K562 (cell line): ENCODE data around the gene ACTN2. TPM values are rescaled to one million over a fixed set of nuclear protein-coding genes. Genes with fewer than 3 reads are reported as not detected.
A peak's percentile ranks its signal among the peaks of the same experiment; 100 is the strongest.

Experiments
- ATAC-seq: fragments of 200-7000 bp; cut with Tn5 transposase; 3 replicates; pipeline ENCODE4 v1.9.1; 2020; ENCODE audit warnings: moderate library complexity
- BruUV-seq: library from RNA; stranded (reverse); fragments of 400-500 nt; replicated peaks from 2 replicates; lab custom pipeline; 2021; lab: Mats Ljungman, UMichigan
- CTCF ChIA-PET: fragments of 300-600 bp; formaldehyde crosslinking; extraction: SDS; loops from one replicate; lab custom pipeline; 2021; ENCODE audit warnings: low intra/inter-chr PET ratio; lab: Yijun Ruan, JAX
- POLR2A ChIA-PET: fragments of 300-600, 350-650 bp; sonication (Branson Sonifier 250); formaldehyde crosslinking; extraction: SDS; loops from one replicate; lab custom pipeline; 2021; ENCODE audit warnings: antibody characterized with exemption, inconsistent platforms; lab: Yijun Ruan, JAX
- DNase-seq, 4 experiments: peaks; one replicate each; pipeline versions ENCODE4 v3.0.0 to v3.0.0-alpha.2; 2011 to 2018; ENCODE audit warnings: low spot score in 3 of 4, mixed read lengths in 3 of 4; ENCODE audit errors: extremely low read depth in 1 of 4
- FAIRE-seq: peaks from 2 replicates; lab custom pipeline; 2011; peaks lifted over from hg19 to GRCh38; lab: Jason Lieb, UNC
- H2AFZ ChIP-seq: 2 replicates; pipeline ENCODE4 v1.6.0; 2011; ENCODE audit warnings: low read depth, low read length, control low read depth, inconsistent platforms
- H3K27ac ChIP-seq: fragments of 200-600 bp; 3 replicates; pipeline ENCODE4 v1.8.0; 2011; ENCODE audit warnings: low read depth, mild to moderate bottlenecking, control low read depth, inconsistent platforms, low read length, moderate library complexity, mixed read lengths; ENCODE audit errors: extremely low read depth
- H3K27me3 ChIP-seq, 2 experiments: fragments of 300-600 bp in 1 of 2; 2 replicates in 1 of 2; 3 replicates in 1 of 2; pipeline versions ENCODE4 v1.6.0 to v1.8.0; 2011; ENCODE audit warnings: inconsistent platforms in 2 of 2, low read length in 2 of 2, mild to moderate bottlenecking in 1 of 2, mixed read lengths in 1 of 2, moderate library complexity in 1 of 2; ENCODE audit not compliant: control insufficient read depth in 2 of 2, insufficient read depth in 2 of 2
- H3K36me3 ChIP-seq: fragments of 300-600 bp; 3 replicates; pipeline ENCODE4 v1.8.0; 2011; ENCODE audit warnings: mild to moderate bottlenecking, low read length, inconsistent platforms; ENCODE audit not compliant: control insufficient read depth, insufficient read depth
- H3K4me1 ChIP-seq, 2 experiments: fragments of 200-600 bp in 1 of 2; replicated peaks in 1 of 2; 2 replicates in 1 of 2; 3 replicates in 1 of 2; pipeline versions ENCODE4 v1.5.1 to v1.8.0; 2011; ENCODE audit warnings: inconsistent platforms in 2 of 2, low read length in 2 of 2, mild to moderate bottlenecking in 1 of 2, mixed read lengths in 1 of 2, moderate library complexity in 1 of 2; ENCODE audit not compliant: control insufficient read depth in 2 of 2, insufficient read depth in 2 of 2
- H3K4me2 ChIP-seq: 2 replicates; pipeline ENCODE4 v1.6.1; 2011; ENCODE audit warnings: low read length, control low read depth, inconsistent platforms, mixed read lengths; ENCODE audit not compliant: insufficient read depth
- H3K4me3 ChIP-seq: fragments of 200-600 bp; sonication (generic), shearing (Covaris generic); 2 replicates; pipeline ENCODE4 v1.5.1; 2016; ENCODE audit warnings: control low read depth, inconsistent platforms
- H3K79me2 ChIP-seq: fragments of 200-600 bp; 3 replicates; pipeline ENCODE4 v1.8.0; 2011; ENCODE audit warnings: low read length, inconsistent platforms; ENCODE audit not compliant: control insufficient read depth, insufficient read depth
- H3K9ac ChIP-seq, 2 experiments: 2 replicates each; pipeline versions ENCODE4 v1.6.0 to v1.6.1; 2011; ENCODE audit warnings: low read depth in 2 of 2, low read length in 2 of 2, control low read depth in 1 of 2, inconsistent platforms in 1 of 2, mild to moderate bottlenecking in 1 of 2, mixed read lengths in 1 of 2; ENCODE audit not compliant: insufficient read depth in 1 of 2
- H3K9me1 ChIP-seq: one replicate; pipeline ENCODE4 v1.6.0; 2011; ENCODE audit warnings: inconsistent platforms, mild to moderate bottlenecking, low read length, moderate library complexity; ENCODE audit not compliant: control insufficient read depth, insufficient read depth
- H3K9me3 ChIP-seq: replicated peaks from 2 replicates; pipeline ENCODE4 v1.5.1; 2011; ENCODE audit warnings: low read depth, low read length, inconsistent platforms; ENCODE audit not compliant: control insufficient read depth, insufficient read depth
- H4K20me1 ChIP-seq: replicated peaks from 2 replicates; pipeline ENCODE4 v1.6.1; 2011; ENCODE audit warnings: low read length, inconsistent platforms, mixed read lengths; ENCODE audit not compliant: control insufficient read depth, insufficient read depth
- CAMTA2 ChIP-seq: fragments of 250-450 bp; sonication (Bioruptor Pico); conservative IDR thresholded peaks from 2 replicates; pipeline ENCODE4 v1.5.1; 2022
- ETV6 ChIP-seq, 3 experiments: fragments of 150-350 bp in 1 of 3; sonication (generic) in 1 of 3; formaldehyde crosslinking in 1 of 3; IDR thresholded peaks; 2 replicates each; pipeline versions ENCODE4 v1.6.1 to v1.8.0; 2014 to 2022; ENCODE audit warnings: borderline replicate concordance in 2 of 3, low read depth in 2 of 3, antibody characterized with exemption in 1 of 3, low read length in 1 of 3, mild to moderate bottlenecking in 1 of 3, missing genetic modification reagents in 1 of 3
- HLTF ChIP-seq: fragments of 450-650 bp; IDR thresholded peaks from 2 replicates; pipeline ENCODE4 v1.6.1; 2016
- IRF2 ChIP-seq: sonication (generic); formaldehyde crosslinking; IDR thresholded peaks from 2 replicates; pipeline ENCODE4 v1.8.1; 2022; ENCODE audit warnings: mild to moderate bottlenecking, missing genetic modification reagents
- MTA2 ChIP-seq: fragments of 450-650 bp; IDR thresholded peaks from 2 replicates; pipeline ENCODE4 v1.6.1; 2016; ENCODE audit warnings: low read depth
- MXI1 ChIP-seq: IDR thresholded peaks from 2 replicates; pipeline ENCODE4 v1.6.1; 2011; ENCODE audit warnings: low read depth, mild to moderate bottlenecking, improper control_type of control experiment, low read length
- NUFIP1 ChIP-seq: fragments of 450-650 bp; IDR thresholded peaks from 2 replicates; pipeline ENCODE4 v1.6.1; 2018; ENCODE audit not compliant: partially characterized antibody
- SMARCC2 ChIP-seq: fragments of 450-650 bp; IDR thresholded peaks from 2 replicates; pipeline ENCODE4 v1.6.1; 2017; ENCODE audit warnings: antibody characterized with exemption, moderate library complexity, mild to moderate bottlenecking, low read depth
- YBX1 ChIP-seq: fragments of 450-650 bp; IDR thresholded peaks from 2 replicates; pipeline ENCODE4 v1.7.1; 2016; ENCODE audit warnings: mild to moderate bottlenecking
- ZNF23 ChIP-seq: fragments of 250-450 bp; sonication (Bioruptor Pico); IDR thresholded peaks from 2 replicates; pipeline ENCODE4 v1.4.0; 2020; ENCODE audit warnings: mild to moderate bottlenecking
- WGBS: fragments of 100-300 bp; shearing (Covaris generic); methylation state at CpG from one replicate; pipeline ENCODE4 v1.1.6; 2016; ENCODE audit warnings: low coverage, mixed read lengths; ENCODE audit not compliant: insufficient coverage; ENCODE audit errors: missing lambda C conversion rate; 5-methylcytosine and 5-hydroxymethylcytosine counted together
- in situ Hi-C: fragments of 300-500 bp; cut with MboI; formaldehyde crosslinking; loops from 4 replicates; pipeline ENCODE4 v1.15.0; 2018; ENCODE audit warnings: inconsistent platforms, mixed read lengths
- intact Hi-C: fragments of 100-400 bp; cut with micrococcal nuclease; formaldehyde crosslinking; loops from 2 replicates; pipeline ENCODE4 v1.14.2; 2022
- polyA plus RNA-seq, 8 experiments: library from polyadenylated mRNA; depleted of rRNA in 4 of 8; stranded (reverse) in 5 of 8; unstranded in 3 of 8; fragments of >200 nt; fragmentation: Nextera tagmentation in 2 of 8; fragmentation: Illumina TruSeq in 1 of 8; extraction: Ambion mirVana in 2 of 8; extraction: Trizol in 1 of 8; gene quantifications; 2 replicates each; pipeline versions ENCODE4 v1.2.1 to v1.2.3, GENCODE V29; 2011 to 2014; ENCODE audit warnings: inconsistent platforms in 1 of 8, missing spikeins in 1 of 8
- total RNA-seq, 7 experiments: library from RNA; depleted of rRNA in 6 of 7; stranded (reverse); fragments of >200 nt in 6 of 7; fragmentation: Illumina TruSeq in 2 of 7; extraction: Trizol in 2 of 7; gene quantifications; 2 replicates each; pipeline versions ENCODE4 v1.2.1 to v1.2.3, GENCODE V29; 2011 to 2021; ENCODE audit warnings: low replicate concordance in 1 of 7
- TF ChIP-seq, protein P1 (sequence below): fragments of 250-450 bp; sonication (Bioruptor Pico); IDR thresholded peaks from 2 replicates; pipeline ENCODE4 v1.4.0; 2020
- TF ChIP-seq, protein P2 (sequence below): fragments of 450-650 bp; IDR thresholded peaks from 2 replicates; pipeline ENCODE4 v1.6.1; 2017; ENCODE audit warnings: mild to moderate bottlenecking, moderate library complexity
- TF ChIP-seq, protein P3 (sequence below): fragments of 250-450 bp; sonication (Bioruptor Pico); IDR thresholded peaks from 2 replicates; pipeline ENCODE4 v1.8.0; 2022; ENCODE audit warnings: moderate library complexity, mild to moderate bottlenecking, inconsistent platforms
- TF ChIP-seq, protein P4 (sequence below), 2 experiments: fragments of 450-650 bp; IDR thresholded peaks; 2 replicates each; pipeline ENCODE4 v1.6.1; 2018; ENCODE audit warnings: mild to moderate bottlenecking in 2 of 2, low read depth in 1 of 2; ENCODE audit not compliant: partially characterized antibody in 2 of 2
- TF ChIP-seq, protein P5 (sequence below): fragments of 450-650 bp; IDR thresholded peaks from 2 replicates; pipeline ENCODE4 v1.6.1; 2016; ENCODE audit warnings: low read depth, mild to moderate bottlenecking, moderate library complexity

The ACTN2 gene
- total and polyA plus RNA-seq, 9 of the 15 experiments (the other 6 are each of a cell fraction or from before 2014, with no cell fraction given), result 0.18 to 0.94 (median 0.42) TPM

DNA sequence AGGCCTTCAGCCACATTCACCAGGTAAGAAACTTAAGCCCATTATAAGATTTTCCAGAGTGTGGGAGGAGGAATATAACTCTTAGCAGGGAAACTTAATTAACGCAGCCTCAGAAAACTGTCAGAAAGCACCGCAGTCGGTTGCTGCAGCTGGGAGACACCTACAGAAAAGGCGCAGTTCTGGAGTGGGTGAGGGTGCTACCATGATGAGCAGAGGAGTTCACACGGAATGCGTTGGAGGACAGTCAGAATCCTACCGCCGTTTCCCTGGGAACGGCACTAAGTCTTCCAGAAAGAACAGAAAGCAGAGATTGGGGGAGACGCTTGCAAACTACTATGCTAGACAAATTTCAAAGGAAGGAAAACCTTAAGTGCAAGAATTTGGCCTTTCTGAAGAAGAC lies 6.4 kb downstream of the ACTN2 start:
- Histone ChIP-seq H3K27ac (no peak overlapping the region), H3K9me3 (no peaks in the 10 kb centered on the region), H3K4me2 (no peak overlapping the region), H2AFZ (no peak overlapping the region), H4K20me1 (no peaks in the 10 kb centered on the region; the same call in 1 of the 2 replicates), H3K27me3 (peaks cover 27 to 32% of the 10 kb centered on the region in 2 experiments), H3K36me3 (no peaks in the 10 kb centered on the region), H3K9me1 (no peaks in the 10 kb centered on the region), H3K79me2 (no peaks in the 10 kb centered on the region), H3K4me1 (no peaks in the 10 kb centered on the region), H3K4me3 (no peak overlapping the region), H3K9ac (no peak overlapping the region)
- FAIRE-seq (peak; percentile 23), DNase-seq (no peak), ATAC-seq (no peak)
- ChIA-PET CTCF (no interaction called here), POLR2A (interaction anchor here (0.6 kb wide), 1 partner anchor 187 kb away, joined by 3 read pairs; no protein-coding TSS in a partner anchor)
- in situ Hi-C loops, result no loop called here
- intact Hi-C loops, result no loop called here
- WGBS, result 3% methylated on average over 10 of the region's 10 CpGs
- BruUV-seq, result no TSS peak
- no peak for TF ChIP-seq SMARCC2
- no peak for TF ChIP-seq MXI1
- TF ChIP-seq, protein P1, sequence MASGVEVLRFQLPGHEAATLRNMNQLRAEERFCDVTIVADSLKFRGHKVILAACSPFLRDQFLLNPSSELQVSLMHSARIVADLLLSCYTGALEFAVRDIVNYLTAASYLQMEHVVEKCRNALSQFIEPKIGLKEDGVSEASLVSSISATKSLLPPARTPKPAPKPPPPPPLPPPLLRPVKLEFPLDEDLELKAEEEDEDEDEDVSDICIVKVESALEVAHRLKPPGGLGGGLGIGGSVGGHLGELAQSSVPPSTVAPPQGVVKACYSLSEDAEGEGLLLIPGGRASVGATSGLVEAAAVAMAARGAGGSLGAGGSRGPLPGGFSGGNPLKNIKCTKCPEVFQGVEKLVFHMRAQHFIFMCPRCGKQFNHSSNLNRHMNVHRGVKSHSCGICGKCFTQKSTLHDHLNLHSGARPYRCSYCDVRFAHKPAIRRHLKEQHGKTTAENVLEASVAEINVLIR (CRISPR knock-in tag), result no peak
- TF ChIP-seq ETV6 (IDR thresholded peaks at IDR 0.05; ENCODE audit: borderline replicate concordance in 1 of 2, low read depth in 2 of 2, low read length in 1 of 2), result no peak
- no peak for TF ChIP-seq ETV6 (CRISPR knock-in tag; IDR thresholded peaks at IDR 0.05; ENCODE audit: borderline replicate concordance)
- TF ChIP-seq CAMTA2, result no peak
- no peak for TF ChIP-seq NUFIP1
- TF ChIP-seq, protein P2, sequence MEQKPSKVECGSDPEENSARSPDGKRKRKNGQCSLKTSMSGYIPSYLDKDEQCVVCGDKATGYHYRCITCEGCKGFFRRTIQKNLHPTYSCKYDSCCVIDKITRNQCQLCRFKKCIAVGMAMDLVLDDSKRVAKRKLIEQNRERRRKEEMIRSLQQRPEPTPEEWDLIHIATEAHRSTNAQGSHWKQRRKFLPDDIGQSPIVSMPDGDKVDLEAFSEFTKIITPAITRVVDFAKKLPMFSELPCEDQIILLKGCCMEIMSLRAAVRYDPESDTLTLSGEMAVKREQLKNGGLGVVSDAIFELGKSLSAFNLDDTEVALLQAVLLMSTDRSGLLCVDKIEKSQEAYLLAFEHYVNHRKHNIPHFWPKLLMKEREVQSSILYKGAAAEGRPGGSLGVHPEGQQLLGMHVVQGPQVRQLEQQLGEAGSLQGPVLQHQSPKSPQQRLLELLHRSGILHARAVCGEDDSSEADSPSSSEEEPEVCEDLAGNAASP, result no peak
- no peak for TF ChIP-seq HLTF
- TF ChIP-seq, protein P3, sequence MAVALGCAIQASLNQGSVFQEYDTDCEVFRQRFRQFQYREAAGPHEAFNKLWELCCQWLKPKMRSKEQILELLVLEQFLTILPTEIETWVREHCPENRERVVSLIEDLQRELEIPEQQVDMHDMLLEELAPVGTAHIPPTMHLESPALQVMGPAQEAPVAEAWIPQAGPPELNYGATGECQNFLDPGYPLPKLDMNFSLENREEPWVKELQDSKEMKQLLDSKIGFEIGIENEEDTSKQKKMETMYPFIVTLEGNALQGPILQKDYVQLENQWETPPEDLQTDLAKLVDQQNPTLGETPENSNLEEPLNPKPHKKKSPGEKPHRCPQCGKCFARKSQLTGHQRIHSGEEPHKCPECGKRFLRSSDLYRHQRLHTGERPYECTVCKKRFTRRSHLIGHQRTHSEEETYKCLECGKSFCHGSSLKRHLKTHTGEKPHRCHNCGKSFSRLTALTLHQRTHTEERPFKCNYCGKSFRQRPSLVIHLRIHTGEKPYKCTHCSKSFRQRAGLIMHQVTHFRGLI (CRISPR knock-in tag), result no peak
- TF ChIP-seq, protein P4, sequence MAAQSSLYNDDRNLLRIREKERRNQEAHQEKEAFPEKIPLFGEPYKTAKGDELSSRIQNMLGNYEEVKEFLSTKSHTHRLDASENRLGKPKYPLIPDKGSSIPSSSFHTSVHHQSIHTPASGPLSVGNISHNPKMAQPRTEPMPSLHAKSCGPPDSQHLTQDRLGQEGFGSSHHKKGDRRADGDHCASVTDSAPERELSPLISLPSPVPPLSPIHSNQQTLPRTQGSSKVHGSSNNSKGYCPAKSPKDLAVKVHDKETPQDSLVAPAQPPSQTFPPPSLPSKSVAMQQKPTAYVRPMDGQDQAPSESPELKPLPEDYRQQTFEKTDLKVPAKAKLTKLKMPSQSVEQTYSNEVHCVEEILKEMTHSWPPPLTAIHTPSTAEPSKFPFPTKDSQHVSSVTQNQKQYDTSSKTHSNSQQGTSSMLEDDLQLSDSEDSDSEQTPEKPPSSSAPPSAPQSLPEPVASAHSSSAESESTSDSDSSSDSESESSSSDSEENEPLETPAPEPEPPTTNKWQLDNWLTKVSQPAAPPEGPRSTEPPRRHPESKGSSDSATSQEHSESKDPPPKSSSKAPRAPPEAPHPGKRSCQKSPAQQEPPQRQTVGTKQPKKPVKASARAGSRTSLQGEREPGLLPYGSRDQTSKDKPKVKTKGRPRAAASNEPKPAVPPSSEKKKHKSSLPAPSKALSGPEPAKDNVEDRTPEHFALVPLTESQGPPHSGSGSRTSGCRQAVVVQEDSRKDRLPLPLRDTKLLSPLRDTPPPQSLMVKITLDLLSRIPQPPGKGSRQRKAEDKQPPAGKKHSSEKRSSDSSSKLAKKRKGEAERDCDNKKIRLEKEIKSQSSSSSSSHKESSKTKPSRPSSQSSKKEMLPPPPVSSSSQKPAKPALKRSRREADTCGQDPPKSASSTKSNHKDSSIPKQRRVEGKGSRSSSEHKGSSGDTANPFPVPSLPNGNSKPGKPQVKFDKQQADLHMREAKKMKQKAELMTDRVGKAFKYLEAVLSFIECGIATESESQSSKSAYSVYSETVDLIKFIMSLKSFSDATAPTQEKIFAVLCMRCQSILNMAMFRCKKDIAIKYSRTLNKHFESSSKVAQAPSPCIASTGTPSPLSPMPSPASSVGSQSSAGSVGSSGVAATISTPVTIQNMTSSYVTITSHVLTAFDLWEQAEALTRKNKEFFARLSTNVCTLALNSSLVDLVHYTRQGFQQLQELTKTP (IDR thresholded peaks at IDR 0.05; ENCODE audit: low read depth in 1 of 2, partially characterized antibody in 2 of 2), result no peak
- TF ChIP-seq YBX1, result no peak
- TF ChIP-seq ZNF23, result no peak
- TF ChIP-seq MTA2, result no peak
- TF ChIP-seq IRF2 (CRISPR knock-in tag), result no peak
- TF ChIP-seq, protein P5, sequence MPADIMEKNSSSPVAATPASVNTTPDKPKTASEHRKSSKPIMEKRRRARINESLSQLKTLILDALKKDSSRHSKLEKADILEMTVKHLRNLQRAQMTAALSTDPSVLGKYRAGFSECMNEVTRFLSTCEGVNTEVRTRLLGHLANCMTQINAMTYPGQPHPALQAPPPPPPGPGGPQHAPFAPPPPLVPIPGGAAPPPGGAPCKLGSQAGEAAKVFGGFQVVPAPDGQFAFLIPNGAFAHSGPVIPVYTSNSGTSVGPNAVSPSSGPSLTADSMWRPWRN, result no peak
